Naive thymus-derived CD4-positive, alpha-beta T cell (primary cell): ENCODE results near the gene SOX5. TPM values are rescaled to one million over a fixed set of nuclear protein-coding genes. Genes with fewer than 3 reads are reported as not detected.

Source experiments
- ATAC-seq: fragments of 150-1000 bp; cut with Tn5 transposase; 2 replicates; pipeline ENCODE4 v1.10.0; 2021; ENCODE audit warnings: mild to moderate bottlenecking, moderate library complexity
- CTCF ChIA-PET: fragments of 350-600 bp; sonication (Branson Sonifier 250); formaldehyde crosslinking; loops from one replicate; lab custom pipeline; 2021; ENCODE audit warnings: antibody characterized with exemption; lab: Charles Lee
- POLR2A ChIA-PET: fragments of 350-600 bp; sonication (Branson Sonifier 250); formaldehyde crosslinking; loops from one replicate; lab custom pipeline; 2021; ENCODE audit warnings: antibody characterized with exemption, inconsistent platforms; lab: Charles Lee
- DNase-seq, 9 donors: peaks; one replicate each; pipeline versions ENCODE4 v3.0.0 to v3.0.0-alpha.2; 2020 to 2022; ENCODE audit warnings: mixed read lengths in 1 of 9
- H3K27ac ChIP-seq: one replicate; pipeline ENCODE4 v1.7.0; 2013; ENCODE audit warnings: mild to moderate bottlenecking, low read depth, low read length, moderate library complexity
- H3K27me3 ChIP-seq, 2 donors: one replicate each; pipeline ENCODE4 v1.7.0; 2013; ENCODE audit warnings: low read length in 2 of 2, mild to moderate bottlenecking in 2 of 2, moderate library complexity in 2 of 2; ENCODE audit not compliant: control insufficient read depth in 2 of 2, insufficient read depth in 2 of 2
- H3K36me3 ChIP-seq, 3 experiments: 1 replicate in 2 of 3; 2 replicates in 1 of 3; pipeline ENCODE4 v1.7.0; 2013; ENCODE audit warnings: low read length in 3 of 3, mild to moderate bottlenecking in 3 of 3, moderate library complexity in 1 of 3; ENCODE audit not compliant: insufficient read depth in 3 of 3, control insufficient read depth in 2 of 3
- H3K4me1 ChIP-seq, 2 donors: one replicate each; pipeline ENCODE4 v1.7.0; 2013; ENCODE audit warnings: low read length in 2 of 2, mild to moderate bottlenecking in 2 of 2, moderate library complexity in 1 of 2; ENCODE audit not compliant: control insufficient read depth in 2 of 2, insufficient read depth in 2 of 2
- H3K4me3 ChIP-seq: 2 replicates; pipeline ENCODE4 v1.7.0; 2013; ENCODE audit warnings: mild to moderate bottlenecking, low read length
- H3K9me3 ChIP-seq, 3 experiments: 1 replicate in 2 of 3; 2 replicates in 1 of 3; pipeline ENCODE4 v1.7.0; 2013; ENCODE audit warnings: low read length in 3 of 3; ENCODE audit not compliant: control insufficient read depth in 2 of 3
- H3K27ac Mint-ChIP-seq, 9 donors: one replicate each; pipeline ENCODE4 v1.8.0; 2020 to 2022; ENCODE audit warnings: mixed read lengths in 9 of 9, mild to moderate bottlenecking in 8 of 9, moderate library complexity in 5 of 9, inconsistent platforms in 2 of 9
- H3K27me3 Mint-ChIP-seq, 5 donors: one replicate each; pipeline ENCODE4 v1.8.0; 2021 to 2022; ENCODE audit warnings: mixed read lengths in 5 of 5, mild to moderate bottlenecking in 1 of 5
- H3K36me3 Mint-ChIP-seq, 5 donors: one replicate each; pipeline ENCODE4 v1.8.0; 2020 to 2022; ENCODE audit warnings: mixed read lengths in 5 of 5, mild to moderate bottlenecking in 3 of 5, inconsistent platforms in 1 of 5
- H3K4me1 Mint-ChIP-seq, 7 donors: one replicate each; pipeline ENCODE4 v1.8.0; 2020 to 2022; ENCODE audit warnings: mixed read lengths in 7 of 7, mild to moderate bottlenecking in 3 of 7, inconsistent platforms in 1 of 7
- H3K4me3 Mint-ChIP-seq, 10 donors: one replicate each; pipeline ENCODE4 v1.8.0; 2020 to 2022; ENCODE audit warnings: mild to moderate bottlenecking in 10 of 10, mixed read lengths in 10 of 10, moderate library complexity in 6 of 10, inconsistent platforms in 2 of 10
- H3K9me3 Mint-ChIP-seq, 11 donors: one replicate each; pipeline ENCODE4 v1.8.0; 2020 to 2022; ENCODE audit warnings: mixed read lengths in 11 of 11, mild to moderate bottlenecking in 4 of 11, inconsistent platforms in 1 of 11, moderate library complexity in 1 of 11
- intact Hi-C, 2 donors: fragments of 100-400 bp; cut with micrococcal nuclease; formaldehyde crosslinking; loops; one replicate each; pipeline ENCODE4 v1.15.1; 2023
- polyA plus RNA-seq, 2 donors: library from polyadenylated mRNA; unstranded; fragments of 300-500 nt; fragmentation: Illumina TruSeq; gene quantifications; one replicate each; pipeline ENCODE4 v1.2.3, GENCODE V29; 2021
- total RNA-seq, 6 experiments: library from RNA in 5 of 6; stranded (reverse) in 5 of 6; gene quantifications; 1 replicate in 5 of 6; 2 replicates in 1 of 6; pipeline ENCODE4 v1.2.3 and lab custom pipeline; 2021 to 2026

SOX5 gene
- total and polyA plus RNA-seq, 7 experiments from 2014 or later = 0.05 TPM; not detected in 6

GRCh38 chr12:23950775-23951451 lies 1.4 kb upstream of the SOX5 start:
- H3K4me1 ChIP-seq = no peaks in the 10 kb centered on the region
- H3K4me3 ChIP-seq = no peak overlapping the region
- H3K27ac ChIP-seq = no peak overlapping the region
- intact Hi-C loops = no loop called here
- no peaks in the 10 kb centered on the region for H3K36me3 ChIP-seq
- no peak overlapping the region for H3K4me3 Mint-ChIP-seq
- peaks cover 0 to 5% (median 0%) of the 10 kb centered on the region in 5 donors for H3K27me3 Mint-ChIP-seq
- ChIA-PET CTCF (no interaction called here), POLR2A (no interaction called here)
- no peak overlapping the region for H3K27ac Mint-ChIP-seq
- H3K9me3 Mint-ChIP-seq = no peaks in the 10 kb centered on the region
- ATAC-seq = no peak
- H3K4me1 Mint-ChIP-seq = no peaks in the 10 kb centered on the region
- no peak for DNase-seq
- H3K27me3 ChIP-seq = no peaks in the 10 kb centered on the region
- no peaks in the 10 kb centered on the region for H3K36me3 Mint-ChIP-seq
- H3K9me3 ChIP-seq = no peaks in the 10 kb centered on the region

GRCh38 chr12:23950210-23950774 lies 822 bp upstream of the SOX5 start:
- Histone ChIP-seq H3K27me3 (no peaks in the 10 kb centered on the region), H3K4me3 (no peak overlapping the region), H3K27ac (no peak overlapping the region), H3K4me1 (no peaks in the 10 kb centered on the region), H3K36me3 (no peaks in the 10 kb centered on the region), H3K9me3 (no peaks in the 10 kb centered on the region)
- intact Hi-C loops = no loop called here
- Mint-ChIP-seq H3K36me3 (no peaks in the 10 kb centered on the region), H3K27ac (no peak overlapping the region), H3K27me3 (peaks cover 0 to 5% (median 0%) of the 10 kb centered on the region in 5 donors), H3K9me3 (no peaks in the 10 kb centered on the region), H3K4me1 (no peaks in the 10 kb centered on the region), H3K4me3 (no peak overlapping the region)
- no peak for DNase-seq
- no peak for ATAC-seq
- POLR2A ChIA-PET = no interaction called here
- CTCF ChIA-PET = no interaction called here

GRCh38 chr12:23948291-23948690 lies 1.2 kb downstream of the SOX5 start:
- H3K27ac ChIP-seq = no peak overlapping the region
- no peaks in the 10 kb centered on the region for H3K27me3 ChIP-seq
- DNase-seq = no peak
- no peak overlapping the region for H3K4me3 ChIP-seq
- Mint-ChIP-seq H3K9me3 (peaks cover 0 to 4% (median 0%) of the 10 kb centered on the region in 11 donors), H3K27ac (no peak overlapping the region), H3K4me1 (no peaks in the 10 kb centered on the region), H3K36me3 (no peaks in the 10 kb centered on the region), H3K27me3 (peaks cover 0 to 5% (median 0%) of the 10 kb centered on the region in 5 donors), H3K4me3 (no peak overlapping the region)
- H3K4me1 ChIP-seq = no peaks in the 10 kb centered on the region
- H3K9me3 ChIP-seq = no peaks in the 10 kb centered on the region
- intact Hi-C loops = no loop called here
- ATAC-seq = no peak
- POLR2A ChIA-PET = no interaction called here
- no peaks in the 10 kb centered on the region for H3K36me3 ChIP-seq
- CTCF ChIA-PET = no interaction called here

GRCh38 chr12:23947395-23947794 lies 2.1 kb downstream of the SOX5 start:
- H3K9me3 ChIP-seq = no peaks in the 10 kb centered on the region
- DNase-seq (no peak), ATAC-seq (no peak)
- CTCF ChIA-PET = no interaction called here
- intact Hi-C loops = no loop called here
- Mint-ChIP-seq H3K4me1 (no peaks in the 10 kb centered on the region), H3K9me3 (peaks cover 0 to 4% (median 0%) of the 10 kb centered on the region in 11 donors), H3K27me3 (peaks cover 0 to 5% (median 0%) of the 10 kb centered on the region in 5 donors), H3K36me3 (no peaks in the 10 kb centered on the region), H3K4me3 (no peak overlapping the region), H3K27ac (no peak overlapping the region)
- H3K36me3 ChIP-seq = no peaks in the 10 kb centered on the region
- no peak overlapping the region for H3K4me3 ChIP-seq
- H3K4me1 ChIP-seq = no peaks in the 10 kb centered on the region
- no peaks in the 10 kb centered on the region for H3K27me3 ChIP-seq
- H3K27ac ChIP-seq = no peak overlapping the region
- POLR2A ChIA-PET = no interaction called here

GRCh38 chr12:23945249-23945648 lies 4.2 kb downstream of the SOX5 start:
- DNase-seq (no peak), ATAC-seq (no peak)
- H3K27ac Mint-ChIP-seq = no peak overlapping the region
- no peaks in the 10 kb centered on the region for H3K36me3 Mint-ChIP-seq
- H3K4me1 Mint-ChIP-seq = no peaks in the 10 kb centered on the region
- H3K9me3 ChIP-seq = no peaks in the 10 kb centered on the region
- no peak overlapping the region for H3K4me3 Mint-ChIP-seq
- intact Hi-C loops = no loop called here
- no peak overlapping the region for H3K4me3 ChIP-seq
- H3K4me1 ChIP-seq = no peaks in the 10 kb centered on the region
- H3K27ac ChIP-seq = no peak overlapping the region
- H3K36me3 ChIP-seq = no peaks in the 10 kb centered on the region
- H3K27me3 Mint-ChIP-seq = peaks cover 0 to 5% (median 0%) of the 10 kb centered on the region in 5 donors
- ChIA-PET POLR2A (no interaction called here), CTCF (no interaction called here)
- no peaks in the 10 kb centered on the region for H3K27me3 ChIP-seq
- peaks cover 0 to 7% (median 0%) of the 10 kb centered on the region in 11 donors for H3K9me3 Mint-ChIP-seq

- ATAC-seq (no peak), DNase-seq (no peak)
- Histone ChIP-seq H3K4me3 (no peak overlapping the region), H3K27me3 (no peaks in the 10 kb centered on the region), H3K36me3 (no peaks in the 10 kb centered on the region), H3K27ac (no peak overlapping the region), H3K9me3 (no peaks in the 10 kb centered on the region), H3K4me1 (no peaks in the 10 kb centered on the region)
- Mint-ChIP-seq H3K4me3 (no peak overlapping the region), H3K4me1 (no peaks in the 10 kb centered on the region), H3K9me3 (peaks cover 0 to 7% (median 0%) of the 10 kb centered on the region in 11 donors), H3K27ac (no peak overlapping the region), H3K27me3 (peaks cover 0 to 5% (median 0%) of the 10 kb centered on the region in 5 donors), H3K36me3 (no peaks in the 10 kb centered on the region)
- CTCF ChIA-PET = no interaction called here
- POLR2A ChIA-PET = no interaction called here
- intact Hi-C loops = no loop called here
Measured at GRCh38 chr12:23944067-23944466, 5.4 kb downstream of the SOX5 start.

- Histone ChIP-seq H3K27ac (no peak overlapping the region), H3K9me3 (no peaks in the 10 kb centered on the region), H3K4me3 (no peak overlapping the region), H3K27me3 (no peaks in the 10 kb centered on the region), H3K36me3 (no peaks in the 10 kb centered on the region), H3K4me1 (no peaks in the 10 kb centered on the region)
- intact Hi-C loops = no loop called here
- ATAC-seq (no peak), DNase-seq (no peak)
- ChIA-PET POLR2A (no interaction called here), CTCF (no interaction called here)
- Mint-ChIP-seq H3K27me3 (peaks cover 0 to 5% (median 0%) of the 10 kb centered on the region in 5 donors), H3K27ac (no peak overlapping the region), H3K4me1 (no peaks in the 10 kb centered on the region), H3K9me3 (peaks cover 0 to 7% (median 0%) of the 10 kb centered on the region in 11 donors), H3K36me3 (no peaks in the 10 kb centered on the region), H3K4me3 (no peak overlapping the region)
Measured at GRCh38 chr12:23942841-23943240, 6.6 kb downstream of the SOX5 start.
